Right lung (tissue), 5 donors: Measurements from ENCODE around the gene CXCR6. TPM values are rescaled to one million over a fixed set of nuclear protein-coding genes. Genes with fewer than 3 reads are reported as not detected.

ENCODE experiments used
- DNase-seq, 2 donors: peaks; one replicate each; pipeline ENCODE4 v3.0.0-alpha.2; 2013
- polyA plus RNA-seq, 5 donors: library from polyadenylated mRNA; unstranded; fragments of 120-200 nt; gene quantifications; one replicate each; pipeline versions ENCODE4 v1.2.1 to v1.2.3, GENCODE V29; 2013; ENCODE audit warnings: inconsistent platforms in 1 of 5, low replicate concordance in 1 of 5; ENCODE audit not compliant: insufficient read length in 5 of 5, insufficient read depth in 1 of 5

CXCR6 gene
- polyA plus RNA-seq, 5 donors: 0.40 to 1.4 (median 1.0) TPM

DNA sequence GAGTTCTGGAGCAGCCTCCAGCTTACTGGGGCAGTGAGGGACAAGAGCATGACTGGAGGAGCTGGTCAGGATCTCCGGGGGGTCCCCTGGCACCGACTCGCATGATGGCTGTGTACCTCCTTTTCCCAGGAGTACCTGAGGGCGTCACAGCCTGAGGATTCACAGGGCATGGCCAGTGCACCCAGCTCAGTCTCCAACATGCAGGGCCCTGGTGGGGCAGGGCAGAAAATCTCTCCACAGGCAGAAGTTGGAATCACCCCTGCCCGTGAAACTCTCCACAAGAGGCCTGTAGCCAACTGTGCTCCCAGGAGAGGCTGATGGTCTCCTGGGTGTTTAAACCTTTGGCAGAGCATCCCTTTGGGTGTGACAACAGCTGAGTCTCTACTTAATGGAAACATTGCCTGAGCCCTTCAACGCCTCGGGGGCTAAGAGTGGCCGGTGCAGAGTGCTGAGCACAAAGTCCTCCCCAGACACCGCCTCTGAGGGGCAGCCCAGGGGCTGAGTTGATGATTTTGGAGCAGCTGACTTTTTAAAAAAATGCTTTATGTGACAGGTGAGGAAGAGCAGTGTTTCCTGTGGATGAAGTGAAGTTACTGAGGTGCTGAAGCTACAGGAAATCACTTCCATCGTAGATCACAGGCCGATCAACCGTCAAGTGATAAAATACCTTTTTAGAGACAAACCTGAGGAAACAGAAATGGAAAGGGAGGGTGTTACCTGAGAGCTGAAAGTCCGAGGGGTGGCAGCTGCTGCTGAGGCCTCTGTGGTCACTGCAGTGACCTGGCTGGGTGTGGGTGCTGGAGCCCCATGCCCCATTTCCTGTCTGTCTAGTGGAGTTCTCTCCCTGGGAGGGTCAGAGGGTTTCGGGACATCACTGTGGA, 21.9 kb upstream of the CXCR6 start:
- no peak for DNase-seq

- DNase-seq: no peak
Measured at GRCh38 chr3:45922039-45922326, 21.3 kb upstream of the CXCR6 start.

DNA sequence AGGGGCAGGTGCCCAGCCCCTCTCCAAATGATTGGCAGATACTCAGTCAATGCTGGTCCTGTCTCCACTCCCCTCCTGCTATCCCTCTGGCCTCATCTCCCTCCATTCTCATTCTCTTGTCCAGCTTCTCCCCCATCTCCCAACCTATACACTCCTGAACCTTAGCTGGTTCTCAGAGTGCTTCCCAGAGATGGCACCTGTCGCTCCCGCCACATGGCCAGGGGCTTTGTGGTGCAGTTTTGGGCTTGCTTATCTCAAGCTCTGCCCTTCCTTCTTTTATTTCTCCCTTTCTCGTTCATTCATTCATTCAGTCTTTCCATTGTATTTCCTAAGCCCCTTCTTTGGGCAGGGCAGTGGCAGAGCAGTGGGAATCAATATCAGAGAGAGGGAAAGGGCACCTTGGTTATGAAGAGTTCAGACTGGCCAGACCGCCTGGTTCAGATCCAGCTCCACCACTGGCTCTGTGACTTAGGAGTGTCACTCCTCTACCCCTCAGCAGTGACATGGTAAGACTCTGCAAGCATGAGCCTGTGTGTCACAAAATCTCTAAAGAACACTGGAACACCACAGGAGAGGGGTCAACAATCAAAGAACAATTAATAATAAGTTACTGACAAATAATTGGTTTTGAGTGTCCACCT, 20.2 kb upstream of the CXCR6 start:
- DNase-seq: no peak

DNA sequence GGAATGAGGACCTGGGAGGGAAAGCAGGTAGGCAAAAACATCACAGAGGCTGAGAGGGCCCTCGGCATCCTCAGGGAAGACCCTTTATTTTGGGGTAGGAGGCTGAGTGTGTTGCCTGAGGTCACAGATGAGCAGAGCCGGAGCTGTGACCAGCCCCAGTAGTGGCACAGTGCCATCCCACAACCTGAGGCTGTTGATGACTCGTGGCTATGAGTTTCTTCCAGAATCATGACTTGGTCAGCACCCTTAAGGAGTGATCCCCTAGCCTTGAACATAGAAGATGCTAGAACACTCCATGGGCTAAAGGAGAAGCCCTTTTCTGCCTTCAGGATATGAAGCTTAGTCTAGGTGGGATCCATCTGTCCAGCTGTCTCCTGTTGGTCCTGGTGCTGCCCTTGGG, 19.5 kb upstream of the CXCR6 start:
- no peak for DNase-seq

- no peak for DNase-seq
Measured at GRCh38 chr3:45927881-45928280, 15.4 kb upstream of the CXCR6 start.

- DNase-seq: no peak
Measured at GRCh38 chr3:45929042-45929679, 14.1 kb upstream of the CXCR6 start.

DNA sequence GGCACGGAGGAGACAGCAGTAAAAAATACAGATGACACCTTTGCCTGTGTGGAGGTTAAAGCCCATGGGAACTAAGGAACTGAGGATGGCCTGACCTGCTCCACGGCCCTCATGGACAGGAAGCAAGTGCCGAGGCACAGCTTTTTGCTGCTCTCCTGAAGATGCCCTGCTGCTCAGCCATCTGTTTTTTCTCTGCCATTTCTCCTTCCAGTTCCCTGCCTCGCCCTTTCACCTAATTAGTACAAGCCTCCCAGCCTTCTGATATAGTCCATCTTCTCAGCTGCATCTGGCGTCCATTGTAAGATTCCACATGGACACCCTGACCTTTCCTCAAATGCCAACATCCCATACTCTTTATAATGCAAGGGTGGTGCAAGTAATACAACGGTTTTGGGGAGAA, 11.8 kb upstream of the CXCR6 start:
- no peak for DNase-seq

DNA sequence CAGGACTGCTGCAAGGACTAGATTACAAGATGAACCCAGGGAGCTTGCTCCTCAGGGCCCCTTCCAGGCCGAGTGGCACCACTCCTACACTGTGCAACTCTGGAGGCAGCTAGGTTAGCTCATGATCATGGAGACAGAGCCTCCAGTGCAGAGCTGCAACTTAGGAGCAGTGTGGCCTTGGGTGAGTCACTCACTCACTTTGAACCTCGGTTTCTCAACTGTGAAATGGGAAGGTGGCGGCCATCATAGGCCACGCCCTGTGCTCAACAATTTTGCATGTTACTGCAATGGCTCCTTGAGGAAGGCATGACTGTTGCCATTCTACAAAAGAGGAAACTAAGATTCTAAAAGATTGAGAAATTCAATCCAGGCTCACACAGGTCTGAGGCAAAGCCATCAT, 11.2 kb upstream of the CXCR6 start:
- no peak for DNase-seq

GRCh38 chr3:45933591-45933990, 9.7 kb upstream of the CXCR6 start:
- peak; percentile 61 to 67 for DNase-seq

GRCh38 chr3:45936261-45936660, 7.0 kb upstream of the CXCR6 start:
- no peak for DNase-seq

GRCh38 chr3:45937206-45938042, 5.8 kb upstream of the CXCR6 start:
- DNase-seq: no peak

GRCh38 chr3:45938043-45938435, 5.2 kb upstream of the CXCR6 start:
- no peak for DNase-seq

GRCh38 chr3:45938864-45939263, 4.4 kb upstream of the CXCR6 start:
- DNase-seq: peak; percentile 70 to 86

DNA sequence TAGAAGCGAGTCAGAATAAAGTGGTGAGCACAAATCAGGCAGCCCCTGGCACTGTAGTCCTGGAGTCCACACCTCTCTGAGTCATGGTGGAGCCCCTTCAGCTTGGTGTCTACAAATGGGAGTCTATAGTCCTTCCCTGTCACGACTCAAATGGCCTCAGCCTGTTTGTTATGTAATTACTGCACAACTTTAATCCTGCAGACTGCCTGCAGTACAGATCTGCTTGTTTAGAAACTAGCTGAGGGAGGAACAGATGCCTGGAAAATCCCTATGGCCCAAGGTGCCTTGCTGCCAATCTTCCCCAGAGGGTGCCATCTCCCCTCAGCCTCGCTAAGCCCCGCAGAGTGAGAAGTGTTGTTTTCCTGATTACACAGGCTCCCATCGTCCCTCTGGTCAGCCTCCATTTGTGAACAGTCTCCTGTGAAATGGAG, 3.9 kb upstream of the CXCR6 start:
- no peak for DNase-seq

GRCh38 chr3:45940004-45940780, 3.1 kb upstream of the CXCR6 start:
- no peak for DNase-seq

DNA sequence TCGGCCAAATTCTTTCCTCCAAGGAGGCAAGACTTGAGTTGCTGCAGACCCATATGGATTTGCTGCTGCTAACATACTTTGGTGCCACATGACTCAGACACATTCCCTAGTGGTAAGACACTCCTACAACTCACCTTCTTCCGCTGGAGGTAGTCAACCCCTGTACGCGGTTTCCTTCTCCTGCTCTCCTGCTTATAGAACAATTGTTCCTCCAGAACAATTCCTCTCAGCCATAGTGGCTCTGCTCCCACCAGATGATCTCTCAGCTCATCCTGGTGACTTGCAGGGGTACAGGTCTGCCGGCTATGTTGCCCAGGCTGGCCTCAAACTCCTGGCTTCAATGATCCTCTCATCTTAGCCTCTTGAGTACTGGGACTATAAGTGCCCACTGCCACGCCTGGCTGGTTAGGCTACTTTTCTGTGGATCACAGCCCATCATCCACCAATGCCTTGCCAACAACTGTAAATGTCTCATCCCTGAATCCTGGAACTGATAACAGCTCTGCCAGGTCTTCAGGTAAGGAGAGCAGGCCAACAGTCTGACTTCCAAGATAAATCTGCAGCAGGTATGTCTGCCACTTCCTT, 2.4 kb upstream of the CXCR6 start:
- no peak for DNase-seq

DNA sequence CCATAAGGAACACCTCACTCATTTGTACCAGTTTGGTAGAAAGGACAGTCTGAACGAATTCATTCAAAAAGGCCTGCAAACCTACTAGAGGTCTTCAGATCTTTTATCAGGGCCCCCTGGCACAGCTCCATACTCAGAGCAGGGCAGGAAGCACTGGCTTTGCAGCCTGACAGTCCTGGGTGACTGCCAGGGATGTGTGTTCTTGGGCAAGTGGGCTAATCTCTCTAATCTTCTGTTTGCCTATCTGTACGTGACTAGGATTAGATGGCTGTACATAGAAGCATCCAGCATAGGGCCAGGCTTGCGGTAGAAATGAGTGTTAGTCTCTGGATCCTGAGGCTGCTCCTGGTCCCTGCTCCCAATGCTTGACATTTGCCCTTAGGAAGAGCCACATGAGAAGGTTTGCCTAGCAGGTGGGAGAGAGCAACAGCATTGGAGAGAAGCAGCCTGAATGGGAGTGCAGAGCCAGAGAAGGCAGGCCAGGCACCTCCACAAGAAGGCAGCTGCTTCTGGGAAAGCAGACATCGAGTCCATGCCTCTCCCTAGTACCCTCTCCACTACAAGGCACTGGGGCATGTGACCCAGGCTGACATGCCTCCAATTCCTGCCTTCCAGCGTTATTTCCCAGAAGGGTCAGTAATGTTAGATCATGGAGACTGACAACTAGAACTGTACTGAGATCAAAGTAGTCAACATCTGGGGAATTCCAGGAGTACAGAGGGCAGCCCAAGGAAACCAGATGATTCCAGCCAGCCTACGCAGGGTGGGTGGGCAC, 1.0 kb upstream of the CXCR6 start:
- no peak for DNase-seq

DNA sequence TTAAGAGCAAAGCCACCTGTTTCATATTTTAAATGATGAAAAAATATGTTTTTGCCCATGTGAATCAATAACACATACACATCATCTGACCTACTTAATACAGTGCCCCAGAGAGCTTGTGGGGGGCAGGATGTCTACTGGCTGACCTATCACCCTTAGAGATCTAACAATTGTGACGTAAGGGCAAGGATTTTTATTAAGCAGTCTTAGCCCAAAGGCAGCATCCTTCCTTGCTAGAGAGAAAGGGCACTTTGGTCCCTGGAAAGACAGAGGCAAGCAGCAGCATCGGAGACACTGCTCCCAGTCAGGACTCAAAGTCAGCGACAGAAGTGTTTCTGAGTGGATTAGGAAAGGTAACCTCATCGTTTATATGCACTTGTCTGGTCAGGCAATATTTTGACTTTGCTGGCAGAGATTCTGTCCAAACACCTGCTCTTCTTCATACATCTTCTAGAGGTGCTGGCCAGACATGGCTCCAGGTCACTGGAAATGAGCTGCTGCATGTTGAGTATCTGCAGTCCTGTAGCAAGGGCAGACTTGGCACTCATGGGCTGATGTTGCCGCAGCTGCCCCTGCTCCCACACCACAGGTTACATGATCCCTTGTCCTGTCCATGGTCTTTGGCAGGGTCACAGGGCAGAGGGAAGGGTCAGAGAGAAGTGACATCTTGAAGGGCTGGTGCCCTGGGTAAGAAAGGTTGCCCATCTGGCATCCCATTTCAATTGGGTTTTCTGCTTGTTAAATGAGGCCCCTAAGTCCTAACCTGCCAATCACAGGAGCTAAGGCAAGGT, 1.8 kb downstream of the CXCR6 start:
- DNase-seq: no peak

GRCh38 chr3:45946307-45946706, 3.0 kb downstream of the CXCR6 start:
- DNase-seq: no peak
